ENCODE results near the gene CHST15. TPM values are rescaled to one million over a fixed set of nuclear protein-coding genes. Genes with fewer than 3 reads are reported as not detected.

CHST15 gene
- total and polyA plus RNA-seq, 2 of the 8 experiments (the other 6 are each of a cell fraction or from before 2014, with no cell fraction given): 8.8 to 9.1 TPM

DNA sequence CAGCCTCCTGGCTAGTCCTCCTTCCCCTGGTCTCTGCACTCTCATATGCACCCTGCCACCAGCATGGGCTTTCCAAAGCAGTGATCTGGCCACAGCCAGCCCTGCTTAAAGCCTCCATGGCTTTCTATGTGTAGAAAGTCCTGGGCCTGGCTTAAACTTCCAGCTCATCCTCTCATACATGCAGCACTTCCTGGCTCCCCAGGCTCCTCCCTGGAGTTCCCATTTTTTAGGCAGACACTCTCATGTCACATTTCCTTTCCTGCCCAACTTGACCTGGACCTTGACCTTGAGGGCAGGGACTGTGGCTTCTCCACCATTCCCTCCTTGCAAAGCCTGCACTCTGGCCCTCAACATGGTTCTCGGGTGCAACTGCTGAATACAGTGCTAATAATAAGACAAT lies 79.5 kb downstream of the CHST15 start:
- no peak overlapping the region for H3K4me2 ChIP-seq (ENCODE audit: insufficient read depth in 1 of 2, low read depth in 2 of 2, low read length in 2 of 2)
- no peak overlapping the region for H3K14ac ChIP-seq (ENCODE audit: insufficient read length)
- CTCF ChIA-PET (ENCODE audit: partially characterized antibody): interaction anchor here (1.6 to 2.2 kb wide), 3 partner anchors 19 to 264 kb away, joined by 4 to 7 read pairs (median 4); no protein-coding TSS in a partner anchor
- no peak overlapping the region for H3K4ac ChIP-seq (replicated peaks; ENCODE audit: insufficient read length, low read depth, low read length)
- no peaks in the 10 kb centered on the region for H3K79me2 ChIP-seq (ENCODE audit: control insufficient read depth in 1 of 2, insufficient read depth in 2 of 2, low read length in 2 of 2)
- H4K20me1 ChIP-seq (replicated peaks in 1 of 2; ENCODE audit: control insufficient read depth in 1 of 2, insufficient read depth in 2 of 2, low read length in 2 of 2): no peaks in the 10 kb centered on the region
- TF ChIP-seq SP2 (IDR thresholded peaks at IDR 0.05; ENCODE audit: low read length) (no peak), ZNF274 (IDR thresholded peaks at IDR 0.05; ENCODE audit: borderline replicate concordance, extremely low read depth, low read length) (no peak), RXRA (IDR thresholded peaks at IDR 0.05; ENCODE audit: insufficient read depth, low read depth, low read length) (no peak)
- peaks cover 0 to 36% (median 11%) of the 10 kb centered on the region in 4 experiments; a peak in 6 of 7 replicates for H3K4me1 ChIP-seq (replicated peaks in 1 of 4; ENCODE audit: control insufficient read depth in 3 of 4, insufficient read depth in 4 of 4, low read length in 3 of 4)
- H3K9ac ChIP-seq (replicated peaks in 1 of 4; ENCODE audit: extremely low read depth in 1 of 4, low read depth in 3 of 4, low read length in 3 of 4): no peak overlapping the region
- no peak overlapping the region for H2BK5ac ChIP-seq (ENCODE audit: low read depth, low read length)
- 87% methylated on average over 1 of the region's 1 CpG; no CpG with 5 or more reads in 1 of the 2 experiments for WGBS, 2 experiments (ENCODE audit: extremely low coverage in 1 of 2, insufficient coverage in 1 of 2, insufficient read length in 1 of 2, insufficient replicate concordance in 2 of 2, low coverage in 1 of 2, low lambda C conversion rate in 2 of 2, missing lambda C conversion rate in 1 of 2)
- H2BK15ac ChIP-seq (ENCODE audit: low read length): 0 out of 2 replicates have a peak overlapping the region, but pooled peaks have one; percentile 18
- no peak overlapping the region for H4K5ac ChIP-seq (ENCODE audit: insufficient read length, low read depth, low read length)
- POLR2A ChIA-PET (ENCODE audit: partially characterized antibody): interaction anchor here (1.5 kb wide), 1 partner anchor 26 kb away, joined by 3 read pairs; no protein-coding TSS in a partner anchor
- H3K36me3 ChIP-seq (ENCODE audit: control insufficient read depth in 2 of 4, insufficient read depth in 4 of 4, low read length in 3 of 4): peaks cover 0 to 4% (median 1%) of the 10 kb centered on the region in 4 experiments; a peak in 2 of 8 replicates
- no peak overlapping the region for H2AFZ ChIP-seq (ENCODE audit: low read length)
- DNase-seq (ENCODE audit: low read depth in 1 of 2, low spot score in 2 of 2): no peak
- no peaks in the 10 kb centered on the region for H3K23me2 ChIP-seq (ENCODE audit: low read depth, low read length)
- H3K9me3 ChIP-seq (ENCODE audit: insufficient read depth in 2 of 2, low read depth in 1 of 2, low read length in 1 of 2): 0 out of 4 replicates have a peak, but pooled peaks cover 0 to 2% of the 10 kb centered on the region in 2 experiments
- no peaks in the 10 kb centered on the region for H3K27me3 ChIP-seq (replicated peaks in 1 of 4; ENCODE audit: control insufficient read depth in 3 of 4, extremely low read depth in 1 of 4, insufficient read depth in 3 of 4, low read length in 3 of 4)
- no peak overlapping the region for H3K18ac ChIP-seq (ENCODE audit: extremely low read depth, low read length)
- no peak overlapping the region for H3K23ac ChIP-seq (ENCODE audit: insufficient read length)
- H3K79me1 ChIP-seq (ENCODE audit: low read depth, low read length): no peaks in the 10 kb centered on the region
- no peak for FAIRE-seq
- H2AK5ac ChIP-seq (ENCODE audit: low read depth, low read length): no peak overlapping the region
- no peak overlapping the region for H3K4me3 ChIP-seq (ENCODE audit: extremely low read depth in 1 of 4, insufficient read depth in 2 of 4, low read depth in 3 of 4, low read length in 4 of 4)
- no peak overlapping the region for H3K56ac ChIP-seq (replicated peaks; ENCODE audit: insufficient read length, low read depth, low read length)
- no peak overlapping the region for H2BK12ac ChIP-seq (ENCODE audit: low read depth, low read length)
- H2BK120ac ChIP-seq (replicated peaks; ENCODE audit: low read depth, low read length): no peak overlapping the region
- H2BK20ac ChIP-seq (ENCODE audit: low read length): no peak overlapping the region
- H4K8ac ChIP-seq (ENCODE audit: extremely low read depth, insufficient read depth, low read length): no peak overlapping the region
- no peak overlapping the region for H3K27ac ChIP-seq (ENCODE audit: low read depth, low read length)
- H4K91ac ChIP-seq (replicated peaks; ENCODE audit: insufficient read length, low read length): no peak overlapping the region
